ENCODE data around the gene MERTK.
"Not testable (repeated sequence)": the region's sequence is repeated elsewhere in the genome, so short reads cannot be mapped to it uniquely, and the experiment has no call there.

DNA sequence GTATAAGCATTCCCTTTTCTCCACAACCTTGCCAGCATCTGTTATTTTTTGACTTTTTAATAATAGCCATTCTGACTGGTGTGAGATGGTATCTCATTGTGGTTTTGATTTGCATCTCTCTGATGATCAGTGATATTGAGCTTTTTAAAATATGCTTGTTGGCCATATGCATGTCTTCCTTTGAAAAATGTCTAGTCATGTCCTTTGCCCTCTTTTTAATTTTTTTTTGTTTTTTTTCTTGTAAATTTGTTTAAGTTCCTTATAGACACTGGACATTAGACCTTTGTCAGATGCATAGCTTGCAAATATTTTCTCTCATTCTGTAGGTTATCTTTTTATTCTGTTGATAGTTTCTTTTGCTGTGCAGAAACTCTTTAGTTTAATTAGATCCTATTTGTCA lies 171.4 kb downstream of the MERTK start:
- TF ChIP-seq, protein P1, sequence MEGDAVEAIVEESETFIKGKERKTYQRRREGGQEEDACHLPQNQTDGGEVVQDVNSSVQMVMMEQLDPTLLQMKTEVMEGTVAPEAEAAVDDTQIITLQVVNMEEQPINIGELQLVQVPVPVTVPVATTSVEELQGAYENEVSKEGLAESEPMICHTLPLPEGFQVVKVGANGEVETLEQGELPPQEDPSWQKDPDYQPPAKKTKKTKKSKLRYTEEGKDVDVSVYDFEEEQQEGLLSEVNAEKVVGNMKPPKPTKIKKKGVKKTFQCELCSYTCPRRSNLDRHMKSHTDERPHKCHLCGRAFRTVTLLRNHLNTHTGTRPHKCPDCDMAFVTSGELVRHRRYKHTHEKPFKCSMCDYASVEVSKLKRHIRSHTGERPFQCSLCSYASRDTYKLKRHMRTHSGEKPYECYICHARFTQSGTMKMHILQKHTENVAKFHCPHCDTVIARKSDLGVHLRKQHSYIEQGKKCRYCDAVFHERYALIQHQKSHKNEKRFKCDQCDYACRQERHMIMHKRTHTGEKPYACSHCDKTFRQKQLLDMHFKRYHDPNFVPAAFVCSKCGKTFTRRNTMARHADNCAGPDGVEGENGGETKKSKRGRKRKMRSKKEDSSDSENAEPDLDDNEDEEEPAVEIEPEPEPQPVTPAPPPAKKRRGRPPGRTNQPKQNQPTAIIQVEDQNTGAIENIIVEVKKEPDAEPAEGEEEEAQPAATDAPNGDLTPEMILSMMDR (IDR thresholded peaks at IDR 0.05): not testable (repeated sequence)
- not testable (repeated sequence) for TF ChIP-seq EZH2 (IDR thresholded peaks at IDR 0.05; ENCODE audit: borderline replicate concordance, insufficient read depth, low read depth, low read length, poor library complexity, severe bottlenecking)
